ENCODE results near the gene MAT1A.
"Not testable (repeated sequence)": the region's sequence is repeated elsewhere in the genome, so short reads cannot be mapped to it uniquely, and the experiment has no call there.

MAT1A gene

DNA sequence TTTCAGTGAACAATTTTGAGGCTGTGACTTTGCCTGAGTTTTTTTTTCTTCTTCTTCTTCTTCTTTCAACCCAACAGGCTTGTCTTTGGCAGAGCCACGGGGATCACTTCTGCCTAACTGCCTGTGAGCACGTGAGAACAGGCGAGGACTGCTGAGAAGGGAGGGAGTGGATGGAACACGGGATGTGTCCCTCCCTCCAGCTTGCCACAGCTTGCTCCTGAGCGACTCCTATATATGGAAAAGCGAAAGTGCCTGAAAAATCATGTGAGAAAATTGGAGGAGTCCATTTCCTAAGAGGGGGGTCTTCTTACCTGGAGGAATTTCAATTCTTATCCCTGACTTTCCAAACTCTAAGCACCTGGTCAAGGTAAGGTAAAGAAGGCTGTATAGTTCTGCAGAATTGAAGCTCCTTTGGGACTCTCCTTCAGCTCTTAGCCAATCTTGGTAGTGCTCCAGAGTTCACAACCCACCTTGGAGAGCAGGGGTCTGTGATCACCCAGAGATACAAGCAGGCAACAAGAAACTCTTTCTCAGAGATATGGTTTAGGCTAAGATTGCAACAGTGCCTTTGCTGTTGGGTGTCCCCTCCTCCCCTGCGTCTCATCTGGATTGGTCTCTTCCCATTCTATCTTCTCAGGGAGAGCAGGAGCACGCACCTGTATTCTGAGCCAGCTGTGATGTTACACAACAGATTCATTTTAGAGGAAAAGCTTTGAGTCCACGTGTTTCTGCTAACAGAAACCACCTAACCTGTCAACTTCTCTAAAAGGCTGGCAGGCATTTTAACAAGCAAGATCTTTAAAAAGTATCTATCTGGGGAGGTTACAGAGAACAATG is at the start of gene MAT1A:
MAT1A (minus strand) TSS at position 208 of the 837 bp plus-strand sequence. CDS start 235 bp downstream, outside the sequence.
- no peak for ATAC-seq

DNA sequence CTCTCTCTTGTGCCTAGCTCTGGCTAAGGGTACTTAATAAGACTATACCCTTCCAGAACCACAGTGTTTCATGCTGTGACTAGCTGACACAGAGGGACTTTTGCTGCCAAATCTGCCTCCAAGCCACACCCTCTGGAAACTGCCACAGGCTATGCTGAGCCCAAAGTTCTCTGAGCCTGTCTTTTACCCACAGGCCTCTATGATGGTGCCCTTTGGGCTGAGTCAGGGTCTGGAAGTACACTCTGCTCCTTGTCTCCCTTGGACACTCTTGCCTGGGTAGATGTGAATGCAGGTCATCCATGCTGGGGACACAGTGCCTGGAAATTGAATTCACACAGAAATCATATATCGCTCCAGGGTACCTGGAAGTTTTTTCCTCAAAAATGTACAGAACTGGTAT is 44.5 kb upstream of the MAT1A start:
- no peak for ATAC-seq

DNA sequence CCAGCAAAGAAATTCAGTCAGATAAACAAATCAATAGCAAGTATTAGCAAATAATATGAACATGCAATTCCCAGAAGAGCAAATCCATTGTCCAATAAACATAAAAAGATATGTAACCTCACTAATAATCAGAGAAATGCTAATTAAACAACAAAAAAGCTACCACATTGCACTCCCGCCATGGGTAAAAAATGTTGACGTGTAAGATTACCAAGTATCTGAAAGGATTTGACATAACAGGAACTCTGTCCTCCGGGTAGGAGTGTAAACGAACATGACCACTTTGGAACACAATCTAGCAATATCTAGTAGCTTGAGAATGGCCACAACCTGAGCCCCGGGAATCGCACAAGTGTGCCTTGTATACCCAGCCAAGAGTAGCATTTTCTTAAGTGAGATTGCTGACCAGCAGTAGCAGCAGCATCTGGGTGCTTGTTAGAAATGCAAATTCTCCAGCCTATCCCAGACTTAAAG is 35.5 kb upstream of the MAT1A start:
- no peak for ATAC-seq

DNA sequence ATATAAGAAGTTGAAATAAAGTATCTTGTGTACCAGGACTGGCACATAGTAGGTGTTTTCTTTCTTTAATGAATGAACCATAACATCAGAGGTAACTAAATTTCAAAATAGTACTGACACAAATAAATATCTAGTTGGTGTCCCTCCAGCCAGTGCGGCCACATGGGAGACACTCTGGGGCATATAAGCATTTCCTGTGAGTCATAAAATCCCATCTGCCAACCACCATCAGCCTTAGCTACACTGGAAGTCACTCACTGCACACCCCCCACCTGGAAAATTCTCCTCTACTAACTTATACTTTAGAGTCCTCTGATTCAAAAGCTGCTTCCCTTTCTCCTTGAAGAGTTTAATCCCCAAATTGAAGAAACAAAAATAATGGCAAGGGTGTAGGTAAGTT is 34.6 kb upstream of the MAT1A start:
- ATAC-seq = no peak

DNA sequence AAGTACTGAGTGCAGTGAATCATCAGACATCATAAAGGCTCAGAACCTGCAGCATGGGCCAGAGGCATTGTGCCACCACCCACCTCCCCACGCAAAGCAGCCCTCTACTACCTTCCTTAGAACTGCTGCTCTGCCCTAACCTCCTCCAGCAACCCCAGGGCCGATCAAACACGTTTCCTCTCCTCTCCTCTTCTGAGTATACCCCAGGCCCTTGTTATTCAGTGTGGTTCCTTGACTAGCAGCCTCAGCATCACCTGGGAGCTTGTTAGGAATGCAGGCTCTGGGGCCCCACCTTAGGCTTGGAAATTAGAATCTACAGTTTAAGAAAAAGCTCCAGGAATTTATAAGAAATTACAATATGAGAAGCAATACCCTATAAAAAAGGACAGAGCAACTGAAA is 33.9 kb upstream of the MAT1A start:
- no peak for ATAC-seq

DNA sequence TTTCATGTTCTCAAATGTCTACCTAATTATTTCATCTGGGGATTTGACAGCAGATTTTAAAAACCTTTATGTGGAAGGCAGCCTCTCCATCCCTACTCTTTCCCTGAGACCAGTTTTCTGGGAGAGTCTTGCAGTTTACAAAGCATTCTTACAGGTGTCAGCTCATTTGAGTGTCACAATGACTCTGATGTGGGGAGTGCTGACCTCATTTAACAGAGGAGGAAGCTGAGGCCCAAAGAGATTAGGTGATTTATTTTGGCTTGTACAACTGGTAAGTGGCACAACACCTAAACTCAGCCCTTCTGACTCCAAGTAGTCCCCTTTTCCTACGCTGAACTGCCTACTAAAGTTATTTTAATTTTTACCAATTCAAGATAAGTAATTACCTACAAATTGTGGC is 33.3 kb upstream of the MAT1A start:
- ATAC-seq = no peak

DNA sequence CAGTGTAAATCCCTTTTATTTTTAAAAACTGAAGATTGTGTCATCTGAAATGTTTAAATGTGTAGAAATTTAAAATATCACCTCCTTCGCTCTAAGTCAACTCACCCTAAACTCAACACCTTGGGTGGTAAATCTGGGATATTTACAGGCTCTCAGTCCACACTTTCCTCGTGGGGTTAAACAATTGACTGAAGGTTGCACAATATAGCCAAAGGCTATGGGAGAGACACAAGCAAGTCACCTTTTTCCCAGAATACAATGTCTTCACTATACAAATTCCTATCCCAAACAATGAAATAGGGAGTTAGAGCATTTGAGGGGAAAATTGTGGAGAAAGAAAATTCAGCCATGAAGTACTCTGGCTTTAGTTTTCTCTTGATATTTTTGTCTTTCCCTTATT is 32.7 kb upstream of the MAT1A start:
- ATAC-seq = no peak

DNA sequence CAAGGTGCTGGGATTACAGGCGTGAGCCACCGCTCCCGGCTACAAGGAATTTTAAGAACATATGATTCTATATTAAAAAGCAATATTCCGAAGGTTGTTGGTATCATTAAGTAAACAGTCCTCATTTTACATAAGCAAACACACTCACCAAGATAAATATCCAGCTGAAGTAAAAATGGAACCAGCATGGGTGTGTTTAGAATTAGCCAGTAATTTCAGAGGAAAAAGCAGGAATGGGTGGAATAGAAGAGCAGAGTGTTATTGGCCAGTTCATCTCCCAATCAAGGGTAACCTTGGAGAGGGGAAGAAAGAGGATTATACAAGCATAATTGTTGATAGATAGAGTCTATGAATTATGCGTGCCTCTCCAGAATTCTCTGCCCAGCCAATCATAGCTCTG is 31.7 kb upstream of the MAT1A start:
- no peak for ATAC-seq

DNA sequence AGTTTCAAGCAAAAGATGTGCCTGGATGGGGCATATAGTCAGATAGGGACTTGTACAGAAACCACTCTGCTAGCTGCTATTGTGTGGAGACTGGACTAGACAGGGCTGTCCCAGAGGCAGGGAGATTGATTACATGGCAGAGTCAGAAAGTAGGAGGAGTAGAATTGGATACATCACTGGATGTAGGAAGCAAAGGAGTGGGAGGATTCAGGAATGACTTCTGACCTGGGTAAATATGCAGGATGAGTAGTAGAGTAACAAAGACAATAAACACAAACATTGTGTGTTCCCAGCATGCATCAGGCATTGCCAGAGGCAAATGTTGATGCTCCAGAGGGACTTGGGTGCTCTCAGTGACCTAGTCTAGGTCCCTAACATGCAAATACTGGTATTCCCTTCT is 30.9 kb upstream of the MAT1A start:
- ATAC-seq = no peak

DNA sequence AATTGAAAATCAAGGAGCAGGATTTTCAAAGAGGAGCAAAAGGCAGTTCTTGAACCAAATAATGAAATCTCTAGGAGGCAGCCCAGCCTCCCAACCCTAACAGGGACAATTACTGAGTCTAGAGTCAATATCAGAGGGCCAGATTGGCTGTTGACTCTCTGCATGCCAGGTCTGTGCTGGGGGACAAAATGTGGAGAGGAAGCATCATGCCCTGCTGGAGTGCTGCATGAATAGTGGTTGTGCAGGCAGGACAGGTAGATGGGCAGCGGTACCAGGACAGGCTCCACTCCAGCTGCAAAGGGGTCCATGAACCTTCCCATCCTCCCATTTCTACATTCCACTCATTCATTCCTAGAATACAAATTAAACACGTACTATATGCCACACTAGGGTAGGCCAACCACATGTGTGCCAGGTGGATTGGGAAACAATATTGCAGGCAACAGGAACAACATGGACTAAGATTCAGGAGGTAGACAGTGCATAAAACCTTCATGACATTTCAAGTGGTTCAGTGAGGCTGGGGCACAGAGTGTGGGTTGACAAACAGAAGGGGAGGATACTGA is 30.4 kb upstream of the MAT1A start:
- no peak for ATAC-seq

DNA sequence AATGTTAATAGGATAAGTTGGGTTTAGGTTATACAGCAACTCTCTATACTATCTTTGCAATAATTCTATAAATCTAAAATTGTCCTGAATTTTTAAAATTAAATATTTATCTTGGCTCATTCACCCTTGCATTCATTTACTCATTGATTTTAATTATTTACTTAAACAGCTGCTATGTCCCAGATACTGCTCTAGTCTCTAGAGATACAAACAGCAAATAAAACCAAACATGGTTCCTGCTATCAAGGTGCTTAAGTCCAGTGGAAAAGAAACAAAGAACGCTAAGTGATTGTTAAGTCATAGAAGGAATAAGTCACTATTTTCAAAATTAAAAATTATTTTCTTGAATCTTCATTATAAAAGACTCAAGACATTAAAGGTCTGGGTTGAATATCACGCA is 29.9 kb upstream of the MAT1A start:
- ATAC-seq = no peak

DNA sequence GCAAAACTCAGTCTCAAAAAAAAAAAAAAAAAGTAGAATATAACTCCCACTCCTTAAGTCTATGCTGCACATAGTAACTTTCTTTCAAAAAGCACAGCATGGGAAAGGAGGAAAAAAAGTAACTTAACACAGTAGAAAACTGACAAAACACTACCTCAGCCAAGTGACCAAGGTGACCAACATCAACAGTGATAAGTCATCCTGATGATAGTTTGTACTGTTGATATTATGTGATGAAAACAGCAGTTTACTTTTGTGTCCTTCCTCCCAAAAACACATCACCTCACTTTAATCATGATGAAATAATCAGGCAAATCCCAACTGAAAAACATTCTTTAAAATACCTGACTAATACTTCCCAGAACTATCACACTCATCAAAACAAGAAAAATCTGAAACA is 29.3 kb upstream of the MAT1A start:
- no peak for ATAC-seq

DNA sequence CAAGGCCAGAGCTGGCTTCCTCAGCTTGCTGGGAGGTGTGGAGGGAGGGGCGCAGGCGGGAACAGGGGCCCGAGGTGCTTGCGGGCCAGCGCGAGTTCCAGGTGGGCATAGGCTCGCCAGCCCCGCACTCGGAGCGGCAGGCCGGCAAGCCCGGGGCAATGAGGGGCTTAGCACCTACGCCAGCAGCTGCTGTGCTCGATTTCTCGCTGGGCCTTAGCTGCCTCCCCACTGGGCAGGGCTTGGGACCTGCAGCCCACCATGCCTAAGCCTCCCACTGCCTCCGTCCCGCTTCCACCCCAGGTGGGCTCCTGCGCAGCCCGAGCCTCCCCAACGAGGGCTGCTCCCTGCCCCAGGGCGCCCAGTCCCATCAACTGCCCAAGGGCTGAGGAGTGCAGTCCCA is 25.9 kb upstream of the MAT1A start:
- ATAC-seq = no peak

DNA sequence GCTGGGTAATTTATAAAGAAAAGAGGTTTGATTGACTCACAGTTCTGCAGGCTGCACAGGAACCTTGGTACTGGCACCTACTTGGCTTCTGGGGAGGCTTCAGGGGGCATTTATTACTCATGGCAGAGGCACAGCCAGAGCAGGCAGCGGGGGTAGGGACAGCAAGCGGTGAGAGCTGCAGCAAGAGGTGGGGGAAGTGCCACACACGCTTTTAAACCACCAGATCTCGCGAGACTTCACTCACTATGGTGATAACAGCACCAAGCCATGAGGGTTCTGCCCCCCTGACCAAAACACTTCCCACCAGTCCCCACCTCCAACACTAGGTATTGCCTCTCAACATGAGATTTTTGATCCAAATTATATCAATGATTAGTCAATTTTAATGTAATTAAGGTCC is 24.1 kb upstream of the MAT1A start:
- no peak for ATAC-seq

DNA sequence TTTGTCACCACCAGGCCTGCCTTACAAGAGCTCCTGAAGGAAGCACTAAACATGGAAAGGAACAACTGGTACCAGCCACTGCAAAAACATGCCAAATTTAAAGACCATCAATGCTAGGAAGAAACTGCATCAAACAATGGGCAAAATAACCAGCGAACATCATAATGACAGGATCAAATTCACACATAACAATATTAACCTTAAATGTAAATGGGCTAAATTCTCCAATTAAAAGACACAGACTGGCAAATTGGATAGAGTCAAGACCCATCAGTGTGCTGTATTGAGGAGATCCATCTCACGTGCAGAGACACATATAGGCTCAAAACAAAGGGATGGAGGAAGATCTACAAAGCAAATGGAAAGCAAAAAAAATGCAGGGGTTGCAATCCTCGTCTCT is 16.5 kb upstream of the MAT1A start:
- not testable (repeated sequence) for ATAC-seq

DNA sequence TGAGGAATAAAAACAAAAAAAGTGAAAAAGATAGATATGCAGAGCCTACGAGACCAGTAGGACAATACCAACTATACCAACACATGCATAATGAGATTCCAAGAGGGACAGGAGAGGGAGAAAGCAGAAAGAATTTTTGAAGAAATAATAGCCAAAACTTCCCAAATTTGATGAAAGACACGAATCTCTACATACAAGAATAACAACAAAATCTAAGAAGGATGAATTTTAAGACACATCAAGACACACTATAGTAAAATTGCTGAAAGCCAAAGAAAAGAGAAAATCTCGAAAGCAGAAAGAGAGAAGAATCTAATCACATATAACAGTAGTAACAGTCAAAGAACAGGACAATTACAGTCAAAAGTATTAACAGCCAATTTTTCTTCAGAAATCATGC is 7.5 kb upstream of the MAT1A start:
- no peak for ATAC-seq

DNA sequence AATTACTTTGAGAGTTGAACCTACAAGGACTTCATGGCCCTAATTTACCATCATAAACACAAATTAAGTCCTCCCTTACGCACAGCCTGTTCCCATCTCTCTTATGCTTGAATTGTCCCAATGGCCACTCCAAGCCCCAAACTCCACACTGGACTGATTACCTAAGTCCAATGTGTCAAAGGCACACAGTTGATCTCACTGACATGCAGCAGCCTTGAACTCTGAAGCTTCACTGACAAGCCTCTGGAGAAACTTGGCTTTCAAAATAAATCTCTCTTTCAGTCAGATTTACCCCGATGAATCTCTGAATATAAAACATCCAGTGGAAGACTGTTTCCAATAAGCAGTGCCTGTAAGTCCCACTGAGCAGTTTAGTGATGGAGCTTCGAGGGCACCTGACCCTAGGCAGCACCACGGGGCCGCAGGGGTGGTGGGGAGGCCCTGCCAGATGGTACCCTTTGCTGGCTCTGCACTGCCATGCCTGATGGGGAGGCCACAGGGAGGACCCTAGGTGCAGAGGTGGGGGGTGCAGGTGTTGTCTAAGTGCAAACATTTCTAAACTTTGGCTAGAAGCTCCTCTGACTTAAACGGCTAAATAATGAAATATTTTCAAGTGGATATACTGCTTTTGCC is 3.3 kb upstream of the MAT1A start:
- no peak for ATAC-seq

DNA sequence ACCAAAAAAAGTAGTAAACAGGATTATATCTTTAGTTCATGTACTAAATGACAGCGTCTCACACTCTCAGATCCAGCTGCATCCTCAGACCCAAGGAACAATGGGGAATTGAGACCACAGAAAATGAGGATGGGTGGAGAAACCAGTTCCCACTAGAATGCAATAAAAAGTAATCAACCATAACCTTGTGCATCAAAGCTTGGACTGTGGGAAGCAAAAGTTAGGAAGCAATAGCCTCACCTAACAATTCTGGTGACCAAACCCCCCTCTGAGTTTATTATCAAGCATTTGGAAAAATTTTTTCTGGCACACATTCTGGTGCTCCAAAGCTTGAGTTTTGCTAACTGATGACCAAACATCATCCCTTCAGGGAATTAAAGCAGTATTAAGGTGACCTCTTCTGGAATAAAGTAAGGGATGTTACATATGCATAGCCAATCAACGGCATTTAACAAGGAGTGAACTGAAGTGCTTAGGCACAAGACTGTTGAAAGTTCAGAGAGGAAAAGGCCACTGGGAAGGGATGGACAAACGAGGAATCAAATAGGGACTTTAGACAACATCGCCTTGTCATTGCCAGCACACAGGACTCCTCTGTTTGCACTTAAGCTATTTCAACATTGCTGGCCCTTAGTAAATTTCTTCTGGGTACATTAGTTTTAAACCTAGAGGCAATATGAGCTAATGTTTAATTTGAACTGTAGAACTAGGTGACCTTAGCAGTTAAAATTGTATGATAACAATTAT is 1.2 kb upstream of the MAT1A start:
- ATAC-seq = no peak

DNA sequence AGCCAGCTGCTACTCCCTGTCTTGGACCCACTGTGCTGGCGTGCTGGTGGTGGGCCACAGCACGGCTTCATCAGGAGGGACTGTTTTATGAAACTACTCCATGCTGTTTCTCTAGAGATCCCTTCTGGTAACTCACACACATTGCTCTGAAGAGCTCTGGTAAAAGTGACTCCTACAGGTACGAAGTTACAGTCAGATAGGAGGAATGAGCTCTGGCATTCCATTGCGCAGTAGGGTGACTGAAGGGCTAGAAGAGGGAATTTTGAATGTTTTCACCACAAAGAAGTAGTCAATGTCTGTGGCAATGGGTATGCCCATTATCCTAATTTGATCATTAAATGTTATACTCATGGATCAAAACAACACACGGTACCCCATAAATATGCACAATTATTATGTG is 609 bp downstream of the MAT1A start:
- ATAC-seq = no peak

DNA sequence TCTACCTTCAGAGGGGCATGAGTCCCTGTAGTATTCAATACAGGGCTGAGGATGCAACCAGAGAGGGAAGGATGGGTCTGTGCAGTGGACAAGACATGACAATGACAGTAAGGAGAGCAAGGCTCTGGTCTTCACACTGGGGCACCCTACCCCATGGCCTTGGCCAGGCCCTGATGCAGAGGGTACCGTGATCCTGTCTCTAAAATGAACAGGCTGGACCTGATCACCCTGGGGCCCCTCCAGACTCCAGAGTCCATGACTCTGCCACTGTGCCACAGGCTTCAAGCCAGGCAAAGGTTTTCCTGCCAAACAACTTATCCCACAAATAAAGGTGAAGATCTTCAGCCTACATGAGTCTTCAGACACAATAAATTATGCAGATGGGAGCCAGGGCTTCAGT is 4.9 kb downstream of the MAT1A start:
- no peak for ATAC-seq

DNA sequence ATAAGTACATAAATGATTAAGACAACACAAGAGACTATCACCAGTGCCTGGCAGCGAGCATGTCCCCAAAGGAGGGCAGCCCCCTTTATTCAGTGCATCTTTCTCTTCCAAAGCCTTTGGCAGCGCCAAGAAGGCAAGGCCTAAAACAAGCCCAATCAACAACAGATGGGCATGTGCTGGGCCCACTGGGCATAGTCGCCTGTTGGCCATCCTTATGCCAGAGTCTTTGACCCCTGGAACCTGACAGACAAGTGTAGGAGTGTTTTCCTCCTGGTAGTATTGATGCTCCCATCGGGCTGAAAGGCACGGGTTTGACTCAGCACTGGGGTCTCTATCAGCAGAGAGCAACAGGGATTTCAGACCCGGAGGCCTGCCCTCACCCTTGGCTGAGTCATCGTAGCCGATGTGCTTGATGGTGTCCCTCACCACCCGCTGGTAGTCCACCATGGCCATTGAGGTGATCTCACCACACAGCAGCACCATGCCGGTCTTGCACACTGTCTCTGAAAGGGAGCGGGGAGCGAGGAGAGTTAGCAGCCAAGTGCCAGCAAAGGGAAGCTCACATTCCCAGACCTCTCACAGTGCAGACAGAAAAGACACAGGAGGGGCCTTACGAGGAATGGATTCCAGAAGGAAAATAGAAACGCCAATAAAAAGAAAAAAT is 5.8 kb downstream of the MAT1A start:
- ATAC-seq = no peak

DNA sequence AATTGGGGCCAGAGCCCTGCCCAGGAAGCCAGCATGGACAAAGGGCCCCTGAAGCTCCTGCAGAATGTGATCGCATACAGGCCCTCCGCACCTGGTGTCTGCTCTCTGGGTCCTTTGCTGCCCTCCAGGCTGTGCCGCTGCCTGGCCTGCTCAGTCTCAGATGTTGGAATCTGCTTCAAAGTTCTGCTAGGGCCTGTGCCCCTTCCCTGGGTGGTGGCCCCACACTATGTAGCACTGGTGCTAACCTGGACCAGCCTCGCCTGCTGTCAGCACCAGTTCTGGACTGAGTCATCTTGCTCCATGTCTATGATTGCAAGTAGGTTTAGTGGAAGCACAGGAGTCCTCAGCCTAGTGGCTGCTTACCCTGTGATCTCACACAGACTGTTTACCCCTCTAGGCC is 6.3 kb downstream of the MAT1A start:
- ATAC-seq = no peak
